ENCODE results near the gene CKAP4. TPM values are rescaled to one million over a fixed set of nuclear protein-coding genes. Genes with fewer than 3 reads are reported as not detected.

Gene CKAP4
- total and polyA plus RNA-seq, 2 donors (not counting 1 experiment from before 2014, with no cell fraction given): 7.4 to 29.2 TPM

GRCh38 chr12:106276032-106276740 is 28.4 kb upstream of the CKAP4 start:
- intact Hi-C loops (cut with micrococcal nuclease): loop anchor here (1.0 kb wide), 2 partner anchors 25 to 27 kb away; no protein-coding TSS in a partner anchor
- no peaks in the 10 kb centered on the region for H3K9me3 Mint-ChIP-seq (ENCODE audit: insufficient read depth)
- Histone ChIP-seq H3K79me2 (ENCODE audit: control insufficient read depth, insufficient read depth, low read length) (no peaks in the 10 kb centered on the region), H3K9ac (ENCODE audit: low read length) (peak overlapping the region; percentile 43), H3K27me3 (replicated peaks in 1 of 4; ENCODE audit: control extremely low read depth in 1 of 4, control insufficient read depth in 3 of 4, insufficient read depth in 4 of 4, low read length in 3 of 4) (no peaks in the 10 kb centered on the region), H3K36me3 (replicated peaks in 1 of 2; ENCODE audit: control extremely low read depth in 1 of 2, control insufficient read depth in 1 of 2, extremely low read depth in 1 of 2, insufficient read depth in 2 of 2, low read length in 1 of 2) (no peaks in the 10 kb centered on the region), H3K4me1 (ENCODE audit: control insufficient read depth in 2 of 2, insufficient read depth in 2 of 2, low read length in 2 of 2) (peaks cover 18 to 19% of the 10 kb centered on the region in 2 donors), H3K27ac (ENCODE audit: low read length in 2 of 2) (no peak overlapping the region), H2AFZ (ENCODE audit: insufficient read depth, low read depth, low read length, poor library complexity, severe bottlenecking) (no peak overlapping the region), H3K4me2 (replicated peaks; ENCODE audit: low read depth, low read length, poor library complexity, severe bottlenecking) (peak overlapping the region; percentile 61), H3K9me3 (ENCODE audit: control extremely low read depth in 1 of 3, control insufficient read depth in 2 of 3, insufficient read depth in 1 of 3, low read length in 2 of 3) (peaks cover 1 to 5% (median 2%) of the 10 kb centered on the region in 3 donors), H4K20me1 (ENCODE audit: control insufficient read depth, insufficient read depth, low read length, poor library complexity, severe bottlenecking) (no peaks in the 10 kb centered on the region), H3K4me3 (ENCODE audit: control extremely low read depth in 1 of 5, extremely low read depth in 1 of 5, insufficient read depth in 1 of 5, low read depth in 2 of 5, low read length in 4 of 5) (peak overlapping the region in 3 of 5 experiments; percentile 13 to 45 (median 28))
- peak overlapping the region; percentile 89 for H3K4me3 Mint-ChIP-seq
- ChIA-PET CTCF (interaction anchor here (0.6 to 16.6 kb wide), 7 partner anchors 14 to 48 kb away, joined by 3 to 393 read pairs (median 4); partner anchors contain the start of gene CKAP4), POLR2A (interaction anchor here (1.5 to 5.7 kb wide), 2 partner anchors 25 to 27 kb away, joined by 5 to 23 read pairs; partner anchors contain the start of gene TCP11L2)
- ATAC-seq (ENCODE audit: low read depth) (peak; percentile 93), DNase-seq (peak; percentile 20)
- WGBS (ENCODE audit: insufficient coverage): 60% methylated on average over 1 of the region's 4 CpGs
- H3K4me1 Mint-ChIP-seq: peaks cover 41% of the 10 kb centered on the region
- TF ChIP-seq CTCF (IDR thresholded peaks at IDR 0.05) (no peak), EZH2 (IDR thresholded peaks at IDR 0.05; ENCODE audit: borderline replicate concordance, insufficient read depth, low read depth, low read length, poor library complexity, severe bottlenecking) (no peak)
- H3K27ac Mint-ChIP-seq: peak overlapping the region; percentile 96
- no peaks in the 10 kb centered on the region for H3K27me3 Mint-ChIP-seq

- H2AFZ ChIP-seq (ENCODE audit: insufficient read depth, low read depth, low read length, poor library complexity, severe bottlenecking): no peak overlapping the region
- H3K36me3 ChIP-seq (replicated peaks in 1 of 2; ENCODE audit: control extremely low read depth in 1 of 2, control insufficient read depth in 1 of 2, extremely low read depth in 1 of 2, insufficient read depth in 2 of 2, low read length in 1 of 2): no peaks in the 10 kb centered on the region
- Mint-ChIP-seq H3K27ac (no peak overlapping the region), H3K27me3 (no peaks in the 10 kb centered on the region), H3K4me3 (peak overlapping the region; percentile 59), H3K4me1 (peaks cover 41% of the 10 kb centered on the region), H3K9me3 (ENCODE audit: insufficient read depth) (no peaks in the 10 kb centered on the region)
- ChIA-PET CTCF (interaction anchor here (0.7 to 16.6 kb wide), 7 partner anchors 9 to 53 kb away, joined by 3 to 393 read pairs (median 4); partner anchors contain the start of gene CKAP4), POLR2A (interaction anchor here (0.6 to 5.7 kb wide), 3 partner anchors 26 to 52 kb away, joined by 3 to 23 read pairs (median 5); partner anchors contain the start of gene TCP11L2)
- peaks cover 18 to 19% of the 10 kb centered on the region in 2 donors for H3K4me1 ChIP-seq (ENCODE audit: control insufficient read depth in 2 of 2, insufficient read depth in 2 of 2, low read length in 2 of 2)
- no peak overlapping the region for H3K27ac ChIP-seq (ENCODE audit: low read length in 2 of 2)
- 90% methylated on average over 5 of the region's 9 CpGs for WGBS (ENCODE audit: insufficient coverage)
- H4K20me1 ChIP-seq (ENCODE audit: control insufficient read depth, insufficient read depth, low read length, poor library complexity, severe bottlenecking): no peaks in the 10 kb centered on the region
- no peaks in the 10 kb centered on the region for H3K79me2 ChIP-seq (ENCODE audit: control insufficient read depth, insufficient read depth, low read length)
- peak overlapping the region; percentile 61 for H3K4me2 ChIP-seq (replicated peaks; ENCODE audit: low read depth, low read length, poor library complexity, severe bottlenecking)
- intact Hi-C loops (cut with micrococcal nuclease): no loop called here
- H3K27me3 ChIP-seq (replicated peaks in 1 of 4; ENCODE audit: control extremely low read depth in 1 of 4, control insufficient read depth in 3 of 4, insufficient read depth in 4 of 4, low read length in 3 of 4): peaks cover 0 to 5% (median 0%) of the 10 kb centered on the region in 4 experiments
- H3K4me3 ChIP-seq (ENCODE audit: control extremely low read depth in 1 of 5, extremely low read depth in 1 of 5, insufficient read depth in 1 of 5, low read depth in 2 of 5, low read length in 4 of 5): peak overlapping the region in 1 of 5 experiments; percentile 45
- no peak for TF ChIP-seq CTCF (IDR thresholded peaks at IDR 0.05)
- no peak for TF ChIP-seq EZH2 (IDR thresholded peaks at IDR 0.05; ENCODE audit: borderline replicate concordance, insufficient read depth, low read depth, low read length, poor library complexity, severe bottlenecking)
- H3K9ac ChIP-seq (ENCODE audit: low read length): peak overlapping the region; percentile 43
- peaks cover 0 to 5% (median 2%) of the 10 kb centered on the region in 3 donors for H3K9me3 ChIP-seq (ENCODE audit: control extremely low read depth in 1 of 3, control insufficient read depth in 2 of 3, insufficient read depth in 1 of 3, low read length in 2 of 3)
- ATAC-seq (ENCODE audit: low read depth): no peak
- no peak for DNase-seq
These were observed 27.6 kb upstream of the CKAP4 start for GRCh38 chr12:106275458-106275857.

All from B cell (primary cell).